ENCODE results near the gene GTPBP2. TPM values are rescaled to one million over a fixed set of nuclear protein-coding genes. Genes with fewer than 3 reads are reported as not detected.

GTPBP2 gene
- polyA plus RNA-seq, 3 donors, result 3.6 to 120 (median 4.9) TPM

GRCh38 chr6:43570876-43571441 lies 58.1 kb downstream of the GTPBP2 start:
- Histone ChIP-seq H3K4me2 (replicated peaks; ENCODE audit: extremely low read depth, low read length, poor library complexity, severe bottlenecking) (no peak overlapping the region), H2AFZ (ENCODE audit: insufficient read depth, low read depth, low read length, poor library complexity, severe bottlenecking) (no peak overlapping the region), H3K4me3 (replicated peaks in 1 of 3; ENCODE audit: low read depth in 2 of 3, low read length in 3 of 3) (no peak overlapping the region), H4K20me1 (ENCODE audit: insufficient read depth, low read length) (no peaks in the 10 kb centered on the region), H3K36me3 (replicated peaks in 1 of 2; ENCODE audit: control insufficient read depth in 1 of 2, insufficient read depth in 2 of 2, low read length in 2 of 2) (peaks cover 56 to 69% of the 10 kb centered on the region in 2 donors), H3K9ac (ENCODE audit: insufficient read depth, low read length, poor library complexity, severe bottlenecking) (no peak overlapping the region), H3K27me3 (ENCODE audit: control insufficient read depth in 2 of 2, insufficient read depth in 2 of 2, low read length in 2 of 2) (no peaks in the 10 kb centered on the region), H3K79me2 (ENCODE audit: insufficient read depth, low read length) (peaks cover 15% of the 10 kb centered on the region), H3K9me3 (replicated peaks in 1 of 2; ENCODE audit: control insufficient read depth in 1 of 2, insufficient read depth in 1 of 2, low read length in 2 of 2) (no peaks in the 10 kb centered on the region), H3K4me1 (ENCODE audit: control insufficient read depth in 1 of 2, insufficient read depth in 2 of 2, low read length in 2 of 2) (peaks cover 10% of the 10 kb centered on the region in 2 donors), H3K27ac (ENCODE audit: low read depth in 1 of 2, low read length in 2 of 2) (no peak overlapping the region)
- Mint-ChIP-seq H3K4me3 (no peak overlapping the region), H3K9me3 (no peaks in the 10 kb centered on the region), H3K27me3 (ENCODE audit: low read depth in 3 of 3) (no peaks in the 10 kb centered on the region), H3K4me1 (peaks cover 9% of the 10 kb centered on the region), H3K27ac (no peak overlapping the region), H3K36me3 (peaks cover 49 to 69% of the 10 kb centered on the region in 2 donors)
- WGBS (ENCODE audit: insufficient coverage), result no CpG with 5 or more reads among the region's 5 CpGs
- intact Hi-C loops (cut with micrococcal nuclease), result no loop called here
- DNase-seq, result peak in 1 of 3 donors; percentile 17
- no peak for TF ChIP-seq CTCF (IDR thresholded peaks at IDR 0.05)

Other genes with a start within 250 kb of the GTPBP2 start
- gene ABCC10, start 201.7 kb downstream of the GTPBP2 start, polyA plus RNA-seq, result 10 to 100 TPM in 2 of 3 donors, 1 to 10 TPM in 1; 7.6 to 32.8 (median 10.2) TPM
- gene DLK2, start 173.7 kb downstream of the GTPBP2 start, polyA plus RNA-seq, result under 1 TPM in 1 of 3 donors, not detected in 2; 0.08 TPM
- 10 to 100 TPM in 1 of 3 donors, 1 to 10 TPM in 2; 3.2 to 43.4 (median 3.2) TPM for gene TJAP1, start 151.7 kb downstream of the GTPBP2 start, polyA plus RNA-seq
- gene LRRC73, start 118.9 kb downstream of the GTPBP2 start, polyA plus RNA-seq, result not detected
- gene YIPF3, start 112.3 kb downstream of the GTPBP2 start, polyA plus RNA-seq, result 100 to 1,000 TPM; 112 to 126 (median 123) TPM
- gene POLR1C, start 112.2 kb downstream of the GTPBP2 start, polyA plus RNA-seq, result 10 to 100 TPM in 1 of 3 donors, 1 to 10 TPM in 2; 4.5 to 18.3 (median 6.1) TPM
- gene XPO5, start 53.2 kb downstream of the GTPBP2 start, polyA plus RNA-seq, result 10 to 100 TPM in 2 of 3 donors, 1 to 10 TPM in 1; 8.0 to 17.5 (median 13.8) TPM
- gene POLH, start 53.1 kb downstream of the GTPBP2 start, polyA plus RNA-seq, result 1 to 10 TPM; 2.0 to 2.6 (median 2.1) TPM
- 10 to 100 TPM; 17.3 to 33.5 (median 26.5) TPM for gene MAD2L1BP, start 6.6 kb upstream of the GTPBP2 start, polyA plus RNA-seq
- gene RSPH9, start 15.8 kb upstream of the GTPBP2 start, polyA plus RNA-seq, result under 1 TPM; 0.05 to 0.52 (median 0.13) TPM
- gene MRPS18A, start 58.5 kb upstream of the GTPBP2 start, polyA plus RNA-seq, result 10 to 100 TPM; 17.3 to 45.3 (median 41.4) TPM
- gene VEGFA, start 140.9 kb upstream of the GTPBP2 start, polyA plus RNA-seq, result 100 to 1,000 TPM in 1 of 3 donors, 10 to 100 TPM in 2; 19.0 to 454 (median 32.0) TPM